Fibroblast of pulmonary artery (primary cell): ENCODE data around the gene RNF32.
A peak's percentile ranks its signal among the peaks of the same experiment; 100 is the strongest.

Source experiments
- DNase-seq: peaks from one replicate; pipeline ENCODE4 v3.0.0-alpha.2; 2010; ENCODE audit warnings: low read depth
- H3K4me3 ChIP-seq: replicated peaks from 2 replicates; pipeline ENCODE4 v1.5.1; 2011; ENCODE audit warnings: low read depth, mild to moderate bottlenecking, control low read depth, low read length, moderate library complexity
- TF ChIP-seq, protein P1 (sequence below): IDR thresholded peaks from 2 replicates; pipeline ENCODE4 v1.5.1; 2011; ENCODE audit warnings: mild to moderate bottlenecking, control low read depth, low read length, inconsistent platforms; ENCODE audit errors: missing control alignments

The RNF32 gene

DNA sequence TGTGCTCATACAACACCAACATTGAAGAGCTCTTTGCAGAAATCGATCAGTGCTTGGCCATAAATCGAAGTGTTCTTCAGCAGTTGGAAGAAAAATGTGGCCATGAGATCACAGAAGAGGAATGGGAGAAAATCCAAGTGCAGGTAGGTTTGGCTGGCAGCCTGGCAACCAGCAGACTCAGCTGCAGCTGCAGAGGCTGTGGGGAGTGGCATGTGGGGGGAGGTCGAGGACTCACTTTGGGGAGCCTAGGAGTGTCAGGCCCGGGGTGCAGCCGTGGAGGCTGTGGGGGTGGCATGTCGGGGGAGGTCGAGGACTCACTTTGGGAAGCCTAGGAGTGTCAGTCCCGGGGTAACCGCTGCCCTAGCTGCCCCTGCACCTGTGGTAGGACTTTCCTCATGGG lies 35.1 kb downstream of the RNF32 start:
- DNase-seq, result no peak
- H3K4me3 ChIP-seq, result no peak overlapping the region
- TF ChIP-seq, protein P1, sequence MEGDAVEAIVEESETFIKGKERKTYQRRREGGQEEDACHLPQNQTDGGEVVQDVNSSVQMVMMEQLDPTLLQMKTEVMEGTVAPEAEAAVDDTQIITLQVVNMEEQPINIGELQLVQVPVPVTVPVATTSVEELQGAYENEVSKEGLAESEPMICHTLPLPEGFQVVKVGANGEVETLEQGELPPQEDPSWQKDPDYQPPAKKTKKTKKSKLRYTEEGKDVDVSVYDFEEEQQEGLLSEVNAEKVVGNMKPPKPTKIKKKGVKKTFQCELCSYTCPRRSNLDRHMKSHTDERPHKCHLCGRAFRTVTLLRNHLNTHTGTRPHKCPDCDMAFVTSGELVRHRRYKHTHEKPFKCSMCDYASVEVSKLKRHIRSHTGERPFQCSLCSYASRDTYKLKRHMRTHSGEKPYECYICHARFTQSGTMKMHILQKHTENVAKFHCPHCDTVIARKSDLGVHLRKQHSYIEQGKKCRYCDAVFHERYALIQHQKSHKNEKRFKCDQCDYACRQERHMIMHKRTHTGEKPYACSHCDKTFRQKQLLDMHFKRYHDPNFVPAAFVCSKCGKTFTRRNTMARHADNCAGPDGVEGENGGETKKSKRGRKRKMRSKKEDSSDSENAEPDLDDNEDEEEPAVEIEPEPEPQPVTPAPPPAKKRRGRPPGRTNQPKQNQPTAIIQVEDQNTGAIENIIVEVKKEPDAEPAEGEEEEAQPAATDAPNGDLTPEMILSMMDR, result no peak

GRCh38 chr7:156676263-156676662 lies 35.7 kb downstream of the RNF32 start:
- TF ChIP-seq, protein P1, result no peak
- H3K4me3 ChIP-seq, result no peak overlapping the region
- no peak for DNase-seq

- DNase-seq, result no peak
- no peak overlapping the region for H3K4me3 ChIP-seq
- TF ChIP-seq, protein P1, result no peak
Measured at GRCh38 chr7:156677374-156678054, 36.9 kb downstream of the RNF32 start.

GRCh38 chr7:156680281-156680680 lies 39.7 kb downstream of the RNF32 start:
- H3K4me3 ChIP-seq, result no peak overlapping the region
- peak; percentile 13 for DNase-seq
- TF ChIP-seq, protein P1, result peak; percentile 6

DNA sequence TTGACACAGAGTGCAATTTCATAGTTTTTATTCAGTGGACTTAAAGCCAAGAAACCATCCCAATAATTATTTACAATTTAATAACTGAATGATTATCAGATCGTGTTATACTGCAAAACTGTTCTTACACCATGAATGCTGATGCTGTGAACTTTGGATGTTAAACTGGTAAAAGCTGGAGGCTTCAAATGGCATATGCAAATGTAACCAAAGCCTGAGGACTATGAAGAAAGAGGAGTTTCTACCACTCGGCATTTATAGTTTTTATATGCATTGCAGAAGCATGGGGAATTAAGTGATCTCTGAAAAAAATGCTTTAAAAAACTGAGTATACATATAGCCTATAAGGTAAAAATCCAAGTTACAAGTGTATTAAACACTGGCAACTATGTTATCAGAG lies 42.4 kb downstream of the RNF32 start:
- H3K4me3 ChIP-seq, result no peak overlapping the region
- TF ChIP-seq, protein P1, result no peak
- DNase-seq, result no peak

DNA sequence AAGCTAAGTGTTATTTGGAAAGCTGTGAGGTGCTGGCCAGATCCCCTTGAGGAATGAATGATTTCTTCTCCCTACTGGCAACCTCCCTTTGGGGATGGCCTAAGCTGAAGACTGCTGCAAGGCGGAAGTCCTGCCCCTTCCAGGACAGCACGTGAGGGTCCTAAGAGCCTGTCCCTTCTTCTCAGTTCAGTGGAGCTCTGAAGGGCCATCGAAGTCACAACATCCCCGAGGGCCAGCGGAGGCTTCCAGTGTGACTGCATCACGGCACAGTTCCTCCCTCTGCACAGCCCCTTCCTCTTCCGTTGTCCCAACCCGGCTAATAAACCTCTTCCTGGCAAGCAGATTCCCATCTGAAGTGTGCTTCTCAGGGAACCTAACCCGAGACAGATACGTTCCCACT lies 43.7 kb downstream of the RNF32 start:
- no peak overlapping the region for H3K4me3 ChIP-seq
- DNase-seq, result no peak
- TF ChIP-seq, protein P1, result no peak

GRCh38 chr7:156684661-156685060 lies 44.1 kb downstream of the RNF32 start:
- no peak for DNase-seq
- no peak overlapping the region for H3K4me3 ChIP-seq
- TF ChIP-seq, protein P1, result no peak
